GM21717 (cell line): ENCODE measurements around the gene NACA2.
"Not testable (repeated sequence)": the region's sequence is repeated elsewhere in the genome, so short reads cannot be mapped to it uniquely, and the experiment has no call there.

Experiments used
- ATAC-seq: cut with Tn5 transposase; IDR thresholded peaks from one replicate; pipeline ENCODE4 v1.9.1; 2021; ENCODE audit warnings: mild to moderate bottlenecking, moderate library complexity; ENCODE audit not compliant: unreplicated experiment

The NACA2 gene

DNA sequence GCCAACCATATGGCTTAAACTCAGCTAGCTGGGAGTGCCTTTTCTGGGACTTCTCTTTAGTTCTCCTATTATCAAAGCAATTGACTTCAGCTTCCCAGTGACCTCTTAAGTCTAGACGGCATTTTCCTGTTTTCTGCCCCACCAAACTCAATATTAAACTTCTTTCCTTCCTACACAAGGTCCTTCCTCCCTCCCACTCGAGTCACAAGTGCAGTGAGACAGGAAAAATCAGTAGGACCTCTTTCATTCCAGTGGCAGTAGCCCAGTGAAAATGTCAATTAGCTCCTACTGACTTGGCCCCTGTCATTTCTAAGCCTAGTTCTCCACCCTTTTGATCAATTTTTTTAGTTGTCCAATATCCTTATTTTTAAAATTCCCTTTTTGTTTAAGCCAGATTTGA is 9.6 kb upstream of the NACA2 start:
- no peak for ATAC-seq

GRCh38 chr17:61599608-61600007 is 8.6 kb upstream of the NACA2 start:
- no peak for ATAC-seq

DNA sequence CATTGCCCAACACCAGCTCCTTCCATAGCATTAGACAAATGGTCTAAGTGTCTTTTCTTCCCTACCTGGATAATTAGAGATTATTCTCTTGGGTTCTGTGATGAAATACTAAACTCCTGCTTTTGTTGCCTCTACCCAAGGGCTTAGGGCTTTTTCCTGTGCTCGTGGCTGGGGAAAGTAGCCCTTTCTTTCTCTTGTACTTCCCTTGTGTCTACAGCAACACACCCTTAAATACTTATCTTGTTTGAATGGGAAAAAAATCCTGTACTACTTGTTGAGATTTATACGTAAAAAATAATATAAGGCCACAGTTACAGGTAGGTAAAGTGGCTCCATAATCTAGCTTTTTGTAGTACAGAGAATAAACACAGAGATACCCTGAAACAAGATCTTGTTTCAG is 7.0 kb upstream of the NACA2 start:
- ATAC-seq, result no peak

DNA sequence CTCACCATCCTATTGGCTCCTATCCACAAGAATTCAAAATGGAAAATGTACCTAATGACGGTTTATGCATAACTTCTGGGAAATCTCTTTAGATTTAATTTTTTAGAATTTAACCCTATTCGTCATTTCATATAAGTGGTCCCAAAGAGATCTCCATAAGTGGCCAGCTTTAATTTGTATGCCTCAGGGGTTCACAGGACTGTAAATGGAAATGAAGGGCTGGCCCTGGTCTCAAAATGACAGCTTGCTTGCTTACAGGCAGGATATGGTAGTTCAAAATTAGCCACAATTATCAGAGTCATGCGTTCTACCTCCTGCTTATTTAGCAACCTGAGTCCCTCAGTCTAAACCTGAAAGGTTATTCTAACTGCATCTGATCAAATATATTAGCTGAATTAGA is 6.6 kb upstream of the NACA2 start:
- ATAC-seq, result no peak

- no peak for ATAC-seq
These were observed 4.6 kb upstream of the NACA2 start for GRCh38 chr17:61595418-61596186.

- no peak for ATAC-seq
These were observed 3.3 kb upstream of the NACA2 start for GRCh38 chr17:61594294-61594825.

- ATAC-seq, result no peak
These were observed 2.4 kb upstream of the NACA2 start for GRCh38 chr17:61593426-61593825.

- no peak for ATAC-seq
These were observed 911 bp upstream of the NACA2 start for GRCh38 chr17:61591930-61592329.

DNA sequence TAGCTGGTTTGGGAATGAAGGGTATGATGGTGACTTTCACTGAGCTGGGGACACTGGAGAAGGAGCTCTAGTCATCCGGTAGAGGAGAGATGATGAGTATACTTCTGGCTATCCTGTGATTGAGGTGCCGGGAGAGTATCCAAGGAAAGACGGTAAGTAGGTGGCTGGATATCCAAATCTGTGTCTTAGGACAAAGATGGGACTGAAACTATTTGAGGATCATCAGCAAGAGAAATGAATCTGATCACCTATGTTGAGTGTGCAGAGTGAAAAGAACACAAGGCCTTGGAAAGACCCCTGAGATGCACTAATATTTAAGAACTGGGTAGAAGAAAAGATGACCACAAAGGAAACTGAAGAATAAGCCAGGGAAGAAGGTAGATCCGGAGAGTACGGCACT is 1.0 kb downstream of the NACA2 start:
- ATAC-seq, result no peak

- no peak for ATAC-seq
These were observed 3.0 kb downstream of the NACA2 start for GRCh38 chr17:61587807-61588660.

- ATAC-seq, result no peak
These were observed 3.8 kb downstream of the NACA2 start for GRCh38 chr17:61587242-61587641.

- not testable (repeated sequence) for ATAC-seq
These were observed 4.4 kb downstream of the NACA2 start for GRCh38 chr17:61586622-61587021.

DNA sequence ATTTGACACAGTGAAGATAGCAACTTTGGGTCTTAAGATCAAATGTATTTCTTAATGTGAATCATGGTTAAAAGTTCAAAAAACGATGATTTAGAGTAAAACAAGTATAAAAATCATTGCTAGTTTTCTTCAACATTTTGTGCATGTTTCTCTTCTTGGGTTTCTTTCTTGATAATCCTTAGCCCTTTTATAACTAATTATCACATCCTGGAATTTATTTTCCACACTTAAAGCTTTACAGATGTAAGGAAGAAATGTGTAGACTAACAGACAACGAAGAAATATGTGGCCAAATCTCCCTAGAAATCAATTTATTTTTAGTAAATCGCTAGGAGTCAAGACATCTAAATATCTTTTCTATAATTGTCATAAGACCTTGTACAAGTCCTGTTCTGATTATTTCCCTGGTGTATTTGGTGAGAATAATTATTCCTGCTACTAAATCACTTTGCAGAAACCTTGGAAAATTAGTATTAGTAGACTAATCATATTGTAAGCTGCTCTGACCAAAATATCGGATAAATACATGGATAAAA is 4.9 kb downstream of the NACA2 start:
- ATAC-seq, result no peak

GRCh38 chr17:61584866-61585265 is 6.2 kb downstream of the NACA2 start:
- no peak for ATAC-seq

DNA sequence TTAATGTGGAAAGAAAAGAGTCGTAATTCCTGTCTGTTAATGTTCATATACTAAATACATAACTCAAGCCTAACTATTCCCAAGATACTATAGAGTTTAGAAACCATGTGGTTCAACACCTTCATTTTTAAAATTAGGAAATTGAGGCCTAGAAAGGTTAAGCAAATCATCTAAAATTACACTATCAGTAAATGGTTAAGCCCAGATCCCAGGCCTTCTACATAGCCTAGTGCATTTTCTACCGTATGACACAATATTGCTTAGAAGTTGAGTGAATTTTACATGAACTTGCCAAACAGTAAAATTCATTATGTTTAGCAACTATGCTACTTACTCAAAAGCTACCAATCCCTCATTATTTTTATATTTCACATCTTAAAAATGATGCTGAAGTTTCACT is 6.8 kb downstream of the NACA2 start:
- ATAC-seq, result no peak

DNA sequence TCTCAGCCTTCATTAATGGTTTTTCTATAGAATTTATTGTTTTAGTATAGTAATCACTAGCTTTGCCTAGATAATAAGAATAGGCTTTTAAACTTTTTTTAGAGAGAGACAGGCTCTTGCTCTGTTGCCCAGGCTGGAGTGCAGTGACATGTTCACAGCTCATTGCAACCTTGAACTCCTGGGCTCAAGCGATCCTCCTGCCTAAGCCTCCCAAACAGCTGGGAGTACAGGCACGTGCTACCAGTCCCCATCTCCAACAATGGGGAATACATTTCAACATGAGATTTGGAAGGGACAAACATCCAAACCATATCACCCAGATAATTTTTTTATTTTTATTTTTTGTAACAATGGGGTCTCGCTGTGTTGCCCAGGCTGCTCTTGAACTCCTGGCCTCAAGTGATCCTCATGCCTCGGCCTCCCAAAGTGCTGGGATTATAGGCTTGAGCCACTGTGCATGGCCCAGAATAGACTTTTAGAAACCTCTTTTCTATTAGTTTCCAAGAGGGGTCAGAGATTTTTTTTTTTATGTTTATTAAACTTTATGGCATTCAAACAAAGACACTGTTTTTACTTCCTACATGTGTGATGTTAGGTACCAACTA is 7.3 kb downstream of the NACA2 start:
- ATAC-seq, result no peak

DNA sequence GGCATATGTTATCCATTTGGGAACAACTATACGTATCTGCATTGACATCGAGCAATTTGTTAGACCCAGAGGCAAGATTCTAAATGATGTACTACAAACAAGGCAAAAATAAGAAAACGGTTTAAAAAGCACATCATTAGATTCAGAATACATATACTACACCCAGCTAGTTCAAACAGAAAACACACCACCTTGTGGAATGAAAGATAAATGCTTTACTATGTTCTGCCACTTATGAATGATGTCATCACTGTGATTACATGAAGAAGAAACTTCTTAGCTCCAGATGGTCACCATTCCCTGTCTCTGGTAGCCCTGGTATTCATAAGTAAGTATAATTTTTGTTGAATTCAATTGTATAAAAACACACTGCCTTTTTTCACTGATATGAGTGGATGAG is 7.8 kb downstream of the NACA2 start:
- ATAC-seq, result no peak

GRCh38 chr17:61582593-61582992 is 8.4 kb downstream of the NACA2 start:
- ATAC-seq, result no peak

DNA sequence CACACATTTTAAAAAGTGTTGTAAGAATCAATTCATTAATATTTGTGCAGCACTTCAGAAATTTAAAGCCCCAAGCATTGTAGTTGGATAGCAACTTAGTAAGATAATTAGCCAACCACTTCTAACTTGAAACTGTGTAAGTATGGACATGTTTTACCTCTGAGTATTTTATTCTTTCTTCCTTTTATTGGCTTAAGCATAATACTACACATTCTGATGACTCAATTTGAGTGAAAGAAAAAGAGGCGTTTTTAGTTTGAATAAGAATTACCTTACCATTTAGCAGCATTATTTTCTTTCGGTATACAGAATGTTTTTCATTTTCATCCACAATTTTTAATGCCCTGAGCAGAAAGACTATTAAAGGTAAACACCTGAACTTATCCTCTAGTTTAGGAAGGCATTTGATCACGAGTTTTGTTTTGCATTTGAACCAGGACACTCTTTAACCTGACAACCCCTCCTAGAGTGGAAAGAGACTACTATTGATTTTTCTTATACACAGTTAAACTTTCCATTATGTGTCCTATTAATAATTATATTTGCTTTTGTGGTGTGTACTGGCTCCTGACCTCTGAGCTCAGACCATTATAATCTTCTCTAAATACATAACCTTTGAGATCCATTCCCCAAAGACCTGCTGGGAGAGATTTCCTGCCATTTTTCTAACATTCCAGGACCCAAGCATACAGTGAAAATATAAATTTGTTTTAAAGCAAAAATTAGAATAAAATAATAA is 9.2 kb downstream of the NACA2 start:
- ATAC-seq, result no peak

GRCh38 chr17:61580502-61580901 is 10.5 kb downstream of the NACA2 start:
- ATAC-seq, result no peak

DNA sequence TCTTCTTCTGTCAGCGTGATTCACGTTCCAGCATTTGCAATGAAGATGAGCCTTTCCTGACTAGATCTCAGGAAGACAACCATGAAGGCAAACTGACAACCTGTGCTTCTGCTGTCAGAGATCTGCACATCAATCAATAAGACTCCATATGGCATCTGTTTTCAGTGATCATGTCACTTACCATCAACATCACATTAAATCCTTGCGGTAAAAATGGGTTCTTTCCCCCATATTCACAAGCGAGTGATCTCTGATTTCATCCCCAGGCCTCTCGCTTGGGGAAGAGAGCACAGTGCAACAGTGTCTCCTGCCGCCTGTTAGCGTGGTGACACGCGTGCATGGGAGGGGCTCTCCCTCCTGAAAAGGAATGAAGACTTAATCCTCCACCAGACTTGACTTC is 11.1 kb downstream of the NACA2 start:
- no peak for ATAC-seq
